GM21786 (cell line): ENCODE results near the gene CORO7.
A peak's percentile ranks its signal among the peaks of the same experiment; 100 is the strongest.

Source experiments
- ATAC-seq: cut with Tn5 transposase; IDR thresholded peaks from one replicate; pipeline ENCODE4 v1.9.1; 2021; ENCODE audit not compliant: unreplicated experiment

CORO7 gene

DNA sequence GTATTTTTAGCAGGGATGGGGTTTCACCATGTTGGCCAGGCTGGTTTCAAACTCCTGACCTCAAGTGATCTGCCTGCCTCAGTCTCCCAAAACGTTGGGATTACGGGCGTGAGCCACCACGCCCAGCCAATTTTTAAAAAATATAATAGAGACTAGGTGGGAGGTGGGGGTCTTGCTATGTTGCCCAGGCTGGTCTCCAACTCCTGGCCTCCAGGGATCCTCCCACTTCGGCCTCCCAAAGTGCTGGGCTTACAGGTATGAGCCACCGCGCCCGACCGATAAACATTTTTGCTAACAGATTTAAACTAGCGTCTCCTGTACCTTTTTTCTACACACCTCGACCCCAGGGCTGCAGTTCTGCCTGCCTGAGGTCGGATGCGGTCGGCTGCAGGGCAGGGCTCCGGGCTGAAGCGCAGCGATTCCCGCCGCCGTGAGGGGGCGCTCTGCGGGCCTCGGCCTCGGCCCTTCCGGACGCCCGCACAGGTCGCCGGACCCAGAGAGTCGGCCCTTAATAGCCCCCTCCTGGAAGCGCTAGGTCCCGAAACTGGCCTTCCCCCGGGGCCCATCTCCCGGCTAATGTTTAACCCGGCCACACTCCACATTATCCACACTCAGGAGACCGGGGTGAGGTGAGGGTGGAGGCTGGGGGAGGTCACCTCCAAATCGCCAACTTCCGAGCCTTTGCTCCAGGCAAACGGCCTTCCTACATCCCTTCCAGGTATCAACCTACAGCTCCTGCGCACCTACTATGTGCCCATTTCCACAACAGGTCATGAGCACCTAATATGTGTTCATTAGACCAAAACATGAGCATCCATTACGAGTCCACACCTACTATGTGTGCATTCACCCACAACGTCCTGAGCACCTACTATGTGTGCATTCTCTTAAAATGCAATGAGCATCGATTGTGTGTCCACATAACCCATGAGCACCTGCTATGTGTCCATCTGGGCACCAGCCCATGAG lies 102.5 kb downstream of the CORO7 start:
- ATAC-seq = no peak

DNA sequence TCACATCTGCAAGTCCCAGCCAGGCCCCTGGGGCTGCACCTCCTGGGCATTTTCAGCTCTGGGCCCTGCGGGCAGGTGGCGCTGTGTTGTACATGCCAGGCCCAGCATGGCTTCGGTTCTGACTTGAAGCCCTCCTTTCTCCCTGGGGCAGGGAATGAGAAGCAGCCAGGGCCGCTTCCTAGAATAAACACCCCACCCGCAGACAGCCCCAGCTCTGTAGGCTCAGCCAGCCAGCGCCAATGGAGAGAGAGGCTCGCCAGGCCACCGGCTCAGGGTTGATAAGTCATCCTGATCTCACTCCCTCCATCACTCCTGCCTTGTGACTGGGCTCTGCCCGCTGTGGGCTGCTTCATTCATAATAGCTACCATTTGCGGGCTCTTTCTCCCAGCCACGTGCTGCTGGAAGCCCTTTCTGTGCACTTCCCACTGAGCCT lies 106.5 kb downstream of the CORO7 start:
- ATAC-seq = no peak

DNA sequence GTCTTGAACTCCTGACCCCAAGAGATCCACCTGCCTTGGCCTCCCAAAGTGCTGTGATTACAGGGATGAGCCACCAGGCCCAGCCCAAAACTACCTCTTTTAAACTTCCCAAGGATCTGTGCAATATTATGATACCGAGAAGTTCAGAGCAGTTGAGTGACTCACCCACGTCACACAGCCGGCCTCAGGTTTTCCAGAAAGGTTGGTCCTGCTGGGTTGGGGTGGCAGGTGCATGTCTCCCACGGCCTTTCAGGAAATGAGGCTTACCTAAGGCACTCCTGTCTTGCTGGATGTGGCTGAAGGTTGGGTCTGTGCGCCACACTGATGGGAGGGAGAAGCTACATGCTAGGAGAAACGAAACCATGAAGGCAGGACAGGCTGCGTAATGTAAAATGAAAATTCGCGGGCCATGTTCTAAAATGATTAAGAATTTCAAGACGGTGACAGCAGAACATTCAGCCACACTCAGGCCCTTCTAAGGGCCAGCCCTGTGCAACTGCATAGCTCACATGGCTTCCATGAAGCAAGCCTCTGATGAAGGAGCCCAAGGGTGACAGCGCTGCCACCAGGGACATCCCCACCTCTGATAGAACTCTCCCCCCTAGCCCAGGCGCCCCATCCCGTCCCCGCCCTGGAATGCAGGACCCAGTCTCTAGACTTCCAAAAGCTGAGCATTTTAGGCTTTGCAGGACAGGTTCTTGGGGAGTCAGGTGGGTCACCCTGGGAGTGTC lies 107.1 kb downstream of the CORO7 start:
- no peak for ATAC-seq

DNA sequence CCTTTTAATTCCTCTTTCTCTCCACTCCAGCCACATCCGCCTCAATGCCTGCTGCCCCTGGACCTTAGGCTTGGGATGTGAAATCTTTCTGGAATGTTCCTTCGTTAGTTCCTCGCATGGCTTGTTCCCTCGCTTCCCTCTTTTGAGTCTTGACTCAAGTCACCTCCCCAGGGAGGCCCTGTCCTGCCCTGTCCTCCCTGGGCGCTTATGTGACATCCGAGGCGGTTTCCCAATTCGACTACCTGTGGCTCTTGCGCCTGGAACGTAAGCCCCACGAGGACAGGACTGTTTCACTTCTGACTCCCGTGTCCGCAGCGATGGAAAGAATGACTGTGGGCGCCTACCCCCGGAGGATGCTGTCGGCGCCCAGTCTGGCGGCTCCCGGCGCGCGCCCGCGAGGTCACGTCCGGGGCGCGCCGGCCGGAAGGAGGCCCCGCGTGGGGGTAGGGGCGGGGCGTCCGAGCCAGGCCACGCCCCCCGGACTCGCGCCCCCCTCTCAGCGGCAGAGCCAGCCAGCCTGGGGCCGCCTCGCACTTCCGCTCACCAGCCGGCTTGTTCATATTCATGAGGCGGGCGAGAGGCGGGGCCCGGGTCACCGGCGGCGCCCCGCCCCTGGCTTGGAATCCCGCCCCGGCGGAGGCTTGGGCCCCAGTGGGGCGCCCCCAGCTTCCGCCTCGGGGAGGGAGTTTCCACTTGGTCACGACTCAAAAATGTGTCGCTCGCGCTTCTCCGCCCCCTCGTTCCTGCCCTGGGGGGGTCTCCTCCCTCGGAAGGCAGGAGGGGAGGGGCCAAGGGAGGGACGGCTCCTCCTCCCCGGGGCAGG lies 109.0 kb downstream of the CORO7 start:
- peak; percentile 88 for ATAC-seq

DNA sequence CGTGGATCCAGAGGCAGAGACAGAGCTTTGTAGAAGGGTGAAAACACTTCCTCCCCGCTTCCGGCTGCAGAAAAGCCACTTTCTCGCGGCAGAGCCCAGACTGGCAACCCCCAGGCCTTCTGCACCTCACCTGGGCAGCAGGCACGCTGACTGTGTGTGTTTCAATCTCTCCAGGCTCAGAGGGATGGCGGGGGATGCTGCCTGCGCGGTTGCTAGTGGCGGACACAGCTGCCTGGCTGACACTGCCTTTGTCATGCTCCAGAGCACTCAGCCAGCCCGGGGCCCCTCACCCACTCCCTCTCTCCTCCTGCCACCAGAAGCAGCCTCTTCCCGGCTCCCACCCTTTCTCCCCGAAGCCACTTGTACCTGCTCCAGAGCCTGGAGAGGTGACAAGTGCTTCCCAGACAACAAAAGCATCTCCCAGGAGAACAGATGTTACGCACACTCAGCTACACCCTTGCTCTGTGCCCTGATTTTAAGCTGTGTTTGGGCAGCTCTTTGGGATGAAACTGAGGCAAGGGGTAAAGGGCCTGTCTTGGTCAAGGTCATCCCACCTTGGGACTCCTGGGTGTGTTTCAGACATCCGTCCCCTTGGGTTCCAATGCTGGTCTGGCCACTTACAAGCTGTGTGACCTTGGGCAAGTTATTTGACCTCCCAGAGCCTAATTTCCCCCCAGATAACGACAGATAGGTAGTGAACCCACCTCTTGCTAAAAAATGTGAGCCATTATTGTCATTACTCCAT lies 109.8 kb downstream of the CORO7 start:
- no peak for ATAC-seq
